Measurements from ENCODE around the gene CCZ1.
"Not testable (repeated sequence)": the region's sequence is repeated elsewhere in the genome, so short reads cannot be mapped to it uniquely, and the experiment has no call there.

- TF ChIP-seq SMC3 (IDR thresholded peaks at IDR 0.05; ENCODE audit: low read depth, low read length); POLR2A (IDR thresholded peaks at IDR 0.05; ENCODE audit: low read depth, low read length); CTCF (conservative IDR thresholded peaks at IDR 0.05; ENCODE audit: low read depth, low read length); CEBPB (IDR thresholded peaks at IDR 0.05; ENCODE audit: low read depth, low read length); MXI1 (IDR thresholded peaks at IDR 0.05; ENCODE audit: borderline replicate concordance, low read depth, low read length): not testable (repeated sequence)
These were observed 29.6 kb upstream of the CCZ1 start for GRCh38 chr7:5868928-5869341.
